ENCODE data around the gene CTIF. TPM values are rescaled to one million over a fixed set of nuclear protein-coding genes. Genes with fewer than 3 reads are reported as not detected.

Gene CTIF
- total RNA-seq, 2 experiments from 2014 or later, result 6.3 to 6.9 TPM

GRCh38 chr18:48751727-48752468 is 213.1 kb downstream of the CTIF start:
- ChIA-PET CTCF (no interaction called here), POLR2A (no interaction called here)

GRCh38 chr18:48752478-48752877 is 213.6 kb downstream of the CTIF start:
- POLR2A ChIA-PET, result no interaction called here
- CTCF ChIA-PET, result no interaction called here

GRCh38 chr18:48752928-48753327 is 214.1 kb downstream of the CTIF start:
- POLR2A ChIA-PET, result no interaction called here

GRCh38 chr18:48753691-48754090 is 214.9 kb downstream of the CTIF start:
- POLR2A ChIA-PET, result no interaction called here

More at GRCh38 chr18:48752928-48753327, 214.1 kb downstream of the CTIF start:
- CTCF ChIA-PET, result no interaction called here

GRCh38 chr18:48754559-48754958 is 215.7 kb downstream of the CTIF start:
- POLR2A ChIA-PET, result no interaction called here
- CTCF ChIA-PET, result no interaction called here

More at GRCh38 chr18:48753691-48754090, 214.9 kb downstream of the CTIF start:
- CTCF ChIA-PET, result no interaction called here

- ChIA-PET POLR2A (no interaction called here), CTCF (no interaction called here)
These were observed 216.2 kb downstream of the CTIF start for GRCh38 chr18:48754993-48755473.

- CTCF ChIA-PET, result no interaction called here
- POLR2A ChIA-PET, result no interaction called here
These were observed 217.8 kb downstream of the CTIF start for GRCh38 chr18:48756511-48757226.

GRCh38 chr18:48757367-48757766 is 218.5 kb downstream of the CTIF start:
- POLR2A ChIA-PET, result no interaction called here
- CTCF ChIA-PET, result no interaction called here

- POLR2A ChIA-PET, result no interaction called here
These were observed 219.1 kb downstream of the CTIF start for GRCh38 chr18:48757906-48758305.

GRCh38 chr18:48761582-48761981 is 222.8 kb downstream of the CTIF start:
- CTCF ChIA-PET, result no interaction called here
- POLR2A ChIA-PET, result no interaction called here

More at GRCh38 chr18:48757906-48758305, 219.1 kb downstream of the CTIF start:
- CTCF ChIA-PET, result no interaction called here

GRCh38 chr18:48762022-48762421 is 223.2 kb downstream of the CTIF start:
- POLR2A ChIA-PET, result no interaction called here

GRCh38 chr18:48762836-48763718 is 224.2 kb downstream of the CTIF start:
- ChIA-PET POLR2A (no interaction called here), CTCF (no interaction called here)

More at GRCh38 chr18:48762022-48762421, 223.2 kb downstream of the CTIF start:
- CTCF ChIA-PET, result no interaction called here

- CTCF ChIA-PET, result no interaction called here
- POLR2A ChIA-PET, result no interaction called here
These were observed 224.9 kb downstream of the CTIF start for GRCh38 chr18:48763719-48764100.

- CTCF ChIA-PET, result no interaction called here
- POLR2A ChIA-PET, result no interaction called here
These were observed 226.2 kb downstream of the CTIF start for GRCh38 chr18:48765053-48765452.

GRCh38 chr18:48766026-48766425 is 227.2 kb downstream of the CTIF start:
- POLR2A ChIA-PET, result no interaction called here

GRCh38 chr18:48766487-48766886 is 227.7 kb downstream of the CTIF start:
- ChIA-PET CTCF (no interaction called here), POLR2A (no interaction called here)

More at GRCh38 chr18:48766026-48766425, 227.2 kb downstream of the CTIF start:
- CTCF ChIA-PET, result no interaction called here

- ChIA-PET CTCF (no interaction called here), POLR2A (no interaction called here)
These were observed 228.4 kb downstream of the CTIF start for GRCh38 chr18:48767090-48767690.

- CTCF ChIA-PET, result no interaction called here
- POLR2A ChIA-PET, result no interaction called here
These were observed 230.3 kb downstream of the CTIF start for GRCh38 chr18:48769006-48769636.

GRCh38 chr18:48770243-48770642 is 231.4 kb downstream of the CTIF start:
- ChIA-PET CTCF (no interaction called here), POLR2A (no interaction called here)

All from activated CD8-positive, alpha-beta memory T cell treated with anti-CD3 and anti-CD28 coated beads for 36 hours (primary cell).